ENCODE data around the gene PPP3CB. TPM values are rescaled to one million over a fixed set of nuclear protein-coding genes. Genes with fewer than 3 reads are reported as not detected.
A peak's percentile ranks its signal among the peaks of the same experiment; 100 is the strongest.

The PPP3CB gene
- total RNA-seq, 1 donor from 2014 or later, result 18.5 TPM

DNA sequence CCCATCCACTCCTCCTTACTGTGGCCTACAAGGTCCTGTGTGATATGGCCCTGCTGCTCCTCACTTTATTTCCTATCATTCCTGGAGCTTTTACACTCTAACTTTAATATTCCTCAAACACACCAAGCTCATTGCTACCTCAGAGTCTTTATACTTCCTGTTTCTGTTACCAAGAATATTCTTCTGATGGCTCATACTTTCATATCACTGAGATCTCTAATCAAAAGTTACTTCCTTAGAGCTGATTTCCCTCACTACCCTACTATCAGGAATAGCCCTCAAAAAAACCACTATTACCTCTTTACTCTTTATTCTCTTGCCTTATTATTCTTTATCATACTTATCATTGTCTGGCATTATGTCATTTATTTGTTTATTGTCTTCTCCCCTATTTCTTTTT, 5.8 kb upstream of the PPP3CB start:
- TF ChIP-seq, protein P1, sequence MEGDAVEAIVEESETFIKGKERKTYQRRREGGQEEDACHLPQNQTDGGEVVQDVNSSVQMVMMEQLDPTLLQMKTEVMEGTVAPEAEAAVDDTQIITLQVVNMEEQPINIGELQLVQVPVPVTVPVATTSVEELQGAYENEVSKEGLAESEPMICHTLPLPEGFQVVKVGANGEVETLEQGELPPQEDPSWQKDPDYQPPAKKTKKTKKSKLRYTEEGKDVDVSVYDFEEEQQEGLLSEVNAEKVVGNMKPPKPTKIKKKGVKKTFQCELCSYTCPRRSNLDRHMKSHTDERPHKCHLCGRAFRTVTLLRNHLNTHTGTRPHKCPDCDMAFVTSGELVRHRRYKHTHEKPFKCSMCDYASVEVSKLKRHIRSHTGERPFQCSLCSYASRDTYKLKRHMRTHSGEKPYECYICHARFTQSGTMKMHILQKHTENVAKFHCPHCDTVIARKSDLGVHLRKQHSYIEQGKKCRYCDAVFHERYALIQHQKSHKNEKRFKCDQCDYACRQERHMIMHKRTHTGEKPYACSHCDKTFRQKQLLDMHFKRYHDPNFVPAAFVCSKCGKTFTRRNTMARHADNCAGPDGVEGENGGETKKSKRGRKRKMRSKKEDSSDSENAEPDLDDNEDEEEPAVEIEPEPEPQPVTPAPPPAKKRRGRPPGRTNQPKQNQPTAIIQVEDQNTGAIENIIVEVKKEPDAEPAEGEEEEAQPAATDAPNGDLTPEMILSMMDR (IDR thresholded peaks at IDR 0.05; ENCODE audit: unreplicated experiment), result no peak
- no peak for DNase-seq (ENCODE audit: low spot score)
- no peaks in the 10 kb centered on the region for H3K9me3 Mint-ChIP-seq (ENCODE audit: unreplicated experiment)
- H3K36me3 Mint-ChIP-seq (ENCODE audit: low read depth, unreplicated experiment), result peaks cover 69% of the 10 kb centered on the region
- peak overlapping the region; percentile 31 for H3K4me3 Mint-ChIP-seq (ENCODE audit: unreplicated experiment)
- peaks cover 12% of the 10 kb centered on the region for H3K27me3 Mint-ChIP-seq (ENCODE audit: unreplicated experiment)
- H3K4me1 Mint-ChIP-seq (ENCODE audit: unreplicated experiment), result peaks cover 20% of the 10 kb centered on the region
- H3K27ac Mint-ChIP-seq (ENCODE audit: unreplicated experiment), result peak overlapping the region; percentile 7

DNA sequence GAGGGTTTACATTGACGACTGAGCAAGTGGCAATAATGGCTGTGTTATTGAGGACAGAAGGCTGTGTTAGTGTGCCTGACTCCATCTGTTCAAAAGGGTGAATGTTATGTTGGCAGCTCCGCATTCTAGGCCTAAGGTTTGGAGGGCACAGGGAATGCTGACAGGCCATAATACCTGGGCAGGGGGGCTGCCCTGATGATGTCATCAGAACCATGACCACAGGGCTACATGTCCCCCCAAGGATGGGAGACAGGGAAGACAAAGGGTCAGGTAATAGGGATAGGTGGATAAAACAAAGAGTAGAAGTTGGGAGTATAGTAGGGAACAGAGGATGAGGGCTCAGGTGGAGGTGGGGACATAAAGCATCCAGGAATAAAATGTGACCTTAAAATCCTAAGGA, 1.8 kb upstream of the PPP3CB start:
- Mint-ChIP-seq H3K27me3 (ENCODE audit: unreplicated experiment) (peaks cover 20% of the 10 kb centered on the region), H3K4me1 (ENCODE audit: unreplicated experiment) (peaks cover 38% of the 10 kb centered on the region), H3K9me3 (ENCODE audit: unreplicated experiment) (no peaks in the 10 kb centered on the region), H3K4me3 (ENCODE audit: unreplicated experiment) (peak overlapping the region; percentile 95), H3K27ac (ENCODE audit: unreplicated experiment) (peak overlapping the region; percentile 88), H3K36me3 (ENCODE audit: low read depth, unreplicated experiment) (peaks cover 56% of the 10 kb centered on the region)
- TF ChIP-seq, protein P1 (IDR thresholded peaks at IDR 0.05; ENCODE audit: unreplicated experiment), result no peak
- DNase-seq (ENCODE audit: low spot score), result no peak

DNA sequence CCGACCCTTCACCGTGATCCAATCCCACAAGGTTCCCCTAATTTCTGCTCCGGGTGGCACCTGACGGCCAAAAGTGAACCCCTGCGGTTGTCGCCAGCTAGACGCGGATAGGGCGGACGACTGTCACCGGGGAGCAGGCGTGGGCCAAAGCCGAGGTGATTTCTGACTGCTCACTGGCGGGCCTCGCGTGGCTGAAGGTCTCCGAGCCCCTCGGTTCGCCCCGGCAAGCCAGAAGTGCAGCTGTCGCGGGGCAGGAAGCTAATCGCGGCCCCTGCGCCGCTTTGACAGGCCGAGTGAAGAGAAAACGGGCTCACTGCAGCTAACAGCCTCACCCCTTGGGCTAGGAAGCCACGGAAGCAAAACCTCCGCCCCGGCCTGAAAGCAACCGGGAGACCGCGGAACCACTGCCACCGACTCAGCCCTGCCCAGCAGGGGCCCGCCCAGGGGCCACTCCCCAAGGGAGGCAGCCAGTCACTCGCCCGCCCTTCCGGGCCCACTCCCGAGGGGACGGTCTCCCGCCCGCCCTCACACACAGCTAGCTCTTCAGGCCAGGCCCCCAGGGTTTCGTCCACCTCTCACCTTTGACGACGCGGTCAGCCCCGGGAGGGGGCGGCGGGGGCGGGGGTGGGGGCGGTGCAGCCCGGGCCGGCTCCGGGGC, 469 bp downstream of the PPP3CB start:
- Mint-ChIP-seq H3K27ac (ENCODE audit: unreplicated experiment) (peak overlapping the region; percentile 87), H3K36me3 (ENCODE audit: low read depth, unreplicated experiment) (peaks cover 45% of the 10 kb centered on the region), H3K4me1 (ENCODE audit: unreplicated experiment) (peaks cover 30% of the 10 kb centered on the region), H3K9me3 (ENCODE audit: unreplicated experiment) (no peaks in the 10 kb centered on the region), H3K27me3 (ENCODE audit: unreplicated experiment) (peaks cover 19% of the 10 kb centered on the region), H3K4me3 (ENCODE audit: unreplicated experiment) (peak overlapping the region; percentile 97)
- peak; percentile 67 for DNase-seq (ENCODE audit: low spot score)
- TF ChIP-seq, protein P1 (IDR thresholded peaks at IDR 0.05; ENCODE audit: unreplicated experiment), result no peak

DNA sequence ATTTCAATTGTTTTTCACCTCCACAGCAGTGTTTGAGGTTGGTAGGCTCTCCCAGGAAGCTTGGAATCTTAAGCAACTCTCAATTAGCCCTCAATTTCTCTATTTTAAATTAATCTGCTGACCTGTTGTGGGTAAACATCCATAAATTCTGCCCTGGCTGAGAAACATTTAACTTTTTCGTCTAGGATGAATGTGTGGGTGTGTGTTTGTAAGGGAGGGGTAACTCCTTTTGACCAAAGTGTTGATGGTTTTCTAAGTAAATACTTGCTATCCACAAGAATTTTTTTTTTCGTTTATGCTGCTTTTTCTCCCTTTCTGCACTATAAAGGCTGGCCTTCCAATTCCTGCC, 973 bp downstream of the PPP3CB start:
- Mint-ChIP-seq H3K27me3 (ENCODE audit: unreplicated experiment) (peaks cover 21% of the 10 kb centered on the region), H3K4me1 (ENCODE audit: unreplicated experiment) (peaks cover 30% of the 10 kb centered on the region), H3K4me3 (ENCODE audit: unreplicated experiment) (peak overlapping the region; percentile 97), H3K36me3 (ENCODE audit: low read depth, unreplicated experiment) (peaks cover 41% of the 10 kb centered on the region), H3K27ac (ENCODE audit: unreplicated experiment) (peak overlapping the region; percentile 87), H3K9me3 (ENCODE audit: unreplicated experiment) (no peaks in the 10 kb centered on the region)
- no peak for DNase-seq (ENCODE audit: low spot score)
- TF ChIP-seq, protein P1 (IDR thresholded peaks at IDR 0.05; ENCODE audit: unreplicated experiment), result no peak

DNA sequence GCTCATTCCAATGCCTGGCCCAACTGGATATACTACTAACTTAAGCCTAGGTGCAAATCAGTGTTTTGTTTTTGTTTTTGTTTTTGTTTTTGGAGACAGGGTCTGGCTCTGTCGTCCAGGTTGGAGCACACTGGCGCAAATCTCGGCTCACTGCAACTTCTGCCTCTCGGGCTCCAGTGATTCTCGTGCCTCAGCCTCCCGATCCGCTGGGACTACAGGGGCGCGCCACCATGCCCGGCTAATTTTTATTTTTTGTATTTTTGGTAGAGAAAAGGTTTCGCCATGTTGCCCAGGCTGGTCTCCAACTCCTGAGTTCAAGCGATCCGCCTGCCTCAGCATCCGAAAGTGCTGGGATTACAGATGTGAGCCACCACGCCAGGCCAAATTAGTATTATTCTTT, 1.6 kb downstream of the PPP3CB start:
- H3K27ac Mint-ChIP-seq (ENCODE audit: unreplicated experiment), result peak overlapping the region; percentile 61
- peak overlapping the region; percentile 35 for H3K4me3 Mint-ChIP-seq (ENCODE audit: unreplicated experiment)
- TF ChIP-seq, protein P1 (IDR thresholded peaks at IDR 0.05; ENCODE audit: unreplicated experiment), result no peak
- H3K9me3 Mint-ChIP-seq (ENCODE audit: unreplicated experiment), result no peaks in the 10 kb centered on the region
- no peak for DNase-seq (ENCODE audit: low spot score)
- peaks cover 34% of the 10 kb centered on the region for H3K36me3 Mint-ChIP-seq (ENCODE audit: low read depth, unreplicated experiment)
- H3K4me1 Mint-ChIP-seq (ENCODE audit: unreplicated experiment), result peaks cover 30% of the 10 kb centered on the region
- H3K27me3 Mint-ChIP-seq (ENCODE audit: unreplicated experiment), result peaks cover 20% of the 10 kb centered on the region

All from endothelial cell (in vitro differentiated cells).